Brain microvascular endothelial cell (primary cell): ENCODE data around the gene DOK4.

Experiments used
- DNase-seq: peaks from one replicate; pipeline ENCODE4 v3.0.0-alpha.2; 2020
- H3K27ac ChIP-seq: fragments of 250-450 bp; sonication (Bioruptor Pico); 2 replicates; pipeline ENCODE4 v1.5.1; 2020; ENCODE audit warnings: mild to moderate bottlenecking, moderate library complexity
- H3K27me3 ChIP-seq: fragments of 250-450 bp; sonication (Bioruptor Pico); replicated peaks from 2 replicates; pipeline ENCODE4 v1.5.1; 2020; ENCODE audit warnings: mild to moderate bottlenecking
- H3K36me3 ChIP-seq: fragments of 250-450 bp; sonication (Bioruptor Pico); replicated peaks from 2 replicates; pipeline ENCODE4 v1.5.1; 2020; ENCODE audit warnings: mild to moderate bottlenecking
- H3K4me3 ChIP-seq: 2 replicates; pipeline ENCODE4 v1.5.1; 2011; ENCODE audit warnings: low read depth, mild to moderate bottlenecking, control low read depth, low read length, moderate library complexity
- in situ Hi-C: cut with HindIII; loops from 2 replicates; pipeline ENCODE4 v1.10.0; 2017; ENCODE audit warnings: low sequenced_read_pairs, low pct_ligation_motif_present
- TF ChIP-seq, protein P1 (sequence below): IDR thresholded peaks from 2 replicates; pipeline ENCODE4 v1.5.1; 2011; ENCODE audit warnings: low read depth, mild to moderate bottlenecking, moderate library complexity, low read length, control low read depth, inconsistent platforms; ENCODE audit errors: missing control alignments

DOK4 gene

DNA sequence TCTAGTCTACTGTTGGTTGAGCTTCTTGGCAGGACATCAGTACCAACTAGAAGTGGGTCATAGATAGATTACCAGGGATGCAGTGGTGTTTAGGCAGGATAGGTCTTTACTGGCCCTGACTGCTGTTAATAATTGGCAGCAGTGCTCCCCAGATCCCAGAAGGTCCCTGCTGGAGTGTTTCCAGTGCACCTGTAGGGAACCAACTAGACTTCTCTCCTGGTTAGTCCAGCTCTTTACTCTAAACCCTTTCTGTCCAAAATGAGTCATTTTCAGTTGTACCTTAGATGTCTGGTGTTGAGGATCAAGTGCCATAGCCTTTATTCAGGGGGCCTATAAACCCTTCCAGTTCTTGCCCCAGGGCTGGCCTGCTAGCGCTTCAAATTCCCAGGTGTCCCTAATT, 15.1 kb downstream of the DOK4 start:
- no peak for DNase-seq
- H3K4me3 ChIP-seq, result no peak overlapping the region
- TF ChIP-seq, protein P1, sequence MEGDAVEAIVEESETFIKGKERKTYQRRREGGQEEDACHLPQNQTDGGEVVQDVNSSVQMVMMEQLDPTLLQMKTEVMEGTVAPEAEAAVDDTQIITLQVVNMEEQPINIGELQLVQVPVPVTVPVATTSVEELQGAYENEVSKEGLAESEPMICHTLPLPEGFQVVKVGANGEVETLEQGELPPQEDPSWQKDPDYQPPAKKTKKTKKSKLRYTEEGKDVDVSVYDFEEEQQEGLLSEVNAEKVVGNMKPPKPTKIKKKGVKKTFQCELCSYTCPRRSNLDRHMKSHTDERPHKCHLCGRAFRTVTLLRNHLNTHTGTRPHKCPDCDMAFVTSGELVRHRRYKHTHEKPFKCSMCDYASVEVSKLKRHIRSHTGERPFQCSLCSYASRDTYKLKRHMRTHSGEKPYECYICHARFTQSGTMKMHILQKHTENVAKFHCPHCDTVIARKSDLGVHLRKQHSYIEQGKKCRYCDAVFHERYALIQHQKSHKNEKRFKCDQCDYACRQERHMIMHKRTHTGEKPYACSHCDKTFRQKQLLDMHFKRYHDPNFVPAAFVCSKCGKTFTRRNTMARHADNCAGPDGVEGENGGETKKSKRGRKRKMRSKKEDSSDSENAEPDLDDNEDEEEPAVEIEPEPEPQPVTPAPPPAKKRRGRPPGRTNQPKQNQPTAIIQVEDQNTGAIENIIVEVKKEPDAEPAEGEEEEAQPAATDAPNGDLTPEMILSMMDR, result no peak
- H3K27me3 ChIP-seq, result no peaks in the 10 kb centered on the region
- no peak overlapping the region for H3K27ac ChIP-seq
- H3K36me3 ChIP-seq, result peaks cover 77% of the 10 kb centered on the region
- in situ Hi-C loops, result no loop called here

DNA sequence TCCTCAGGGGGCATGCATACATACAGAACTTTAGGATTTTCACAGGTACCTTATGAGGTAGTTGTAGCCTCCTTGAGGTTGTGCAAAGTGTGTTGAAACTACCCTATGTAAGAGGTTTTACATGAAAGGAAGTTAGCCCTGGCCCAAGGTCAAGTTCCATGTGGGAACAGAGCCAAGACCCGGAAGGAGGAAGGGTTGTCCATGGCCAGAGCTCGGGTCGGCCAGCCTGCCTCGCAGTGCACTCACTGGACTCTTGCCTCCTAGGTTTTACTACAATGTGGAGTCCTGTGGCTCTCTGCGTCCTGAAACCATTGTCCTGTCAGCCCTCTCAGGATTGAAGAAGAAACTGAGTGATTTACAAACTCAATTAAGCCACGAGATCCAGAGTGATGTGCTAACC, 15.6 kb downstream of the DOK4 start:
- TF ChIP-seq, protein P1, result no peak
- in situ Hi-C loops, result no loop called here
- no peak for DNase-seq
- Histone ChIP-seq H3K36me3 (peaks cover 82% of the 10 kb centered on the region), H3K27ac (no peak overlapping the region), H3K27me3 (no peaks in the 10 kb centered on the region), H3K4me3 (no peak overlapping the region)

DNA sequence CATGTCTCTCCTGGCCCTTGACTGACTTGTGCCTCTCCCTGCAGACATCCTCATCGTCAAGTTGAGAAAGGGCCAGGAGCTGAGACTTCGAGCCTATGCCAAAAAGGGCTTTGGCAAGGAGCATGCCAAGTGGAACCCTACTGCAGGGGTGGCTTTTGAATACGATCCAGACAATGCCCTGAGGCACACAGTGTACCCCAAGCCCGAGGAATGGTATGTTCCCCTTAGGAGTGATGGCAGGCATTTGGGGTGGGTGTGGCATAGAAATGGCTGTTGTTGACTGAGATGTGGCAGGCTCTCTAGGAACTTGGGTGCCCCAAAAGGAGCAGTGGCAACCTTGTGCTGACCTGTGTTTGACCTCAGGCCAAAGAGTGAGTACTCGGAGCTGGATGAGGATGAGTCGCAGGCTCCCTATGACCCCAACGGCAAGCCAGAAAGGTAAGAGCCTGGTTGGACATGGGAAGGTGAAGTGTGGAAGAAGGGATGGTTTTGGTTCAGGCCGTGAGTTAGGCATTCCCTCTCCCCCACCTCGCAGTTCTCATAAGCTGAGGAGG, 16.3 kb downstream of the DOK4 start:
- no peak overlapping the region for H3K4me3 ChIP-seq
- no peaks in the 10 kb centered on the region for H3K27me3 ChIP-seq
- H3K27ac ChIP-seq, result no peak overlapping the region
- H3K36me3 ChIP-seq, result peaks cover 85% of the 10 kb centered on the region
- TF ChIP-seq, protein P1, result no peak
- in situ Hi-C loops, result no loop called here
- no peak for DNase-seq

DNA sequence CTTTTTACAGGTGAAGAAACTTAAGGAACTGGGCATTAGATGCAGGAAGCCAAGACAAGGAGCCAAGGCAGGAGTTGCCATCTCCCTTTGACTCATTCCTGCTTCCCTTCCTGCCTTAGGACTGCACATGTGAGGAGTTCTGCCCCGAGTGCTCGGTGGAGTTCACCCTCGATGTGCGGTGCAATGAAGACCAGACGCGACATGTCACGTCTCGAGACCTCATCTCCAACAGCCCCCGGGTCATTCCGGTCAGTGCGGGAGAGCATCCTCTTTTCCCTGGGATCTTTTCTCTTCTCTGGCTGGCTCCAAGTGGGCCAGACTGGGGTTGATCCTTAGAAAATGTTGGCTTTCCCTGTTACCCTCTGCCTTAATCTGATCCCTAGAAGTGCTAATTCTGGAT, 17.2 kb downstream of the DOK4 start:
- DNase-seq, result no peak
- Histone ChIP-seq H3K27me3 (no peaks in the 10 kb centered on the region), H3K36me3 (peaks cover 86% of the 10 kb centered on the region), H3K4me3 (no peak overlapping the region), H3K27ac (no peak overlapping the region)
- in situ Hi-C loops, result no loop called here
- TF ChIP-seq, protein P1, result no peak

DNA sequence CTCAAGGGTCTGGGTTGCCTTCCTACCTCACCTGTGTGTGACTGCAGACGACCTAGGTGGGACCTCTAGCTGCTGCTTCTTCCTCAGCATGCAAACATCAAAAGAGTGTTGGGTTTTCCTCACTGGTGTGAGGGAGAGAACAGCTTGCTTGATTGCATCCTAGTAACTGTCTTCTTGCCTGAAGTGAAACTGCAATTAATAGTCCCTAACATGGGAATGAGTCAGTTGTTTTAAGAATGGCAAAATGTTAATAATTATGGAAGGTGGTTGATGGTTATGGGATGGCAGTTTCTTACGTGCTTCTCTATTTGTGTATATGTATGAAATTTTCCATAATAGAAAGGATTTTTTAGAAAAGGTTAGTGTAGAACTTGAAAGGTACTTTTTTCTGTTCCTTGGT, 17.9 kb downstream of the DOK4 start:
- in situ Hi-C loops, result no loop called here
- H3K36me3 ChIP-seq, result peaks cover 84% of the 10 kb centered on the region
- TF ChIP-seq, protein P1, result no peak

DNA sequence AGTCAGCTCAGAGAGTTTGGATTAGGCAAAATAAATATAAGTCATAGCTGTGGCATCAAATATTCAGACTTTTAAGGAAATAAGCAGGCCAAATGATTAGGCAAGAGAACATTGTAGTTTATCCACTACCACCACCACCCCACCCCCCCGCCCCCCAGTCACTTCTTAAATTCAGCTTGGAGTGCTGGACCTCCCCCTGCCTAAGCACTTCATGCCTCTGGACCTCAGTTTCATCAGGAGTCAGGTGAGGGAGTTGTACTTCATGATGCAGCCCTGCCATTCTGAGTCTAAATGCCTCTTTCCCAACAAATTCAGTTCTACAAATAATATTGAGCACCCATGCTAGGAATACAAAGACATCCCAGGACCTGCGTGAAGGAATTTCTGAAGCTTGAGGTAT, 21.8 kb downstream of the DOK4 start:
- TF ChIP-seq, protein P1, result no peak
- in situ Hi-C loops, result no loop called here

More for the DNA sequence above, 17.9 kb downstream of the DOK4 start:
- Histone ChIP-seq H3K27ac (no peak overlapping the region), H3K4me3 (no peak overlapping the region), H3K27me3 (no peaks in the 10 kb centered on the region)
- DNase-seq, result no peak

More for the DNA sequence above, 21.8 kb downstream of the DOK4 start:
- DNase-seq, result no peak
- Histone ChIP-seq H3K4me3 (no peak overlapping the region), H3K36me3 (peaks cover 62% of the 10 kb centered on the region), H3K27ac (no peak overlapping the region), H3K27me3 (no peaks in the 10 kb centered on the region)
